Uterus (tissue), 2 donors: ENCODE measurements around the gene GATAD2B.

Experiments
- POLR2A ChIP-seq, 2 donors: fragments of 450-650 bp; IDR thresholded peaks; one replicate each; pipeline ENCODE4 v1.6.1; 2016; ENCODE audit warnings: antibody characterized with exemption in 2 of 2, mild to moderate bottlenecking in 1 of 2, moderate library complexity in 1 of 2
- TF ChIP-seq, protein P1 (sequence below), 4 experiments: fragments of 200-600 bp in 2 of 4; fragments of 450-650 bp in 2 of 4; sonication (generic) in 2 of 4; IDR thresholded peaks; one replicate each; pipeline ENCODE4 v1.5.1; 2016 to 2019; ENCODE audit warnings: antibody characterized with exemption in 4 of 4, mild to moderate bottlenecking in 2 of 4, moderate library complexity in 1 of 4

DNA sequence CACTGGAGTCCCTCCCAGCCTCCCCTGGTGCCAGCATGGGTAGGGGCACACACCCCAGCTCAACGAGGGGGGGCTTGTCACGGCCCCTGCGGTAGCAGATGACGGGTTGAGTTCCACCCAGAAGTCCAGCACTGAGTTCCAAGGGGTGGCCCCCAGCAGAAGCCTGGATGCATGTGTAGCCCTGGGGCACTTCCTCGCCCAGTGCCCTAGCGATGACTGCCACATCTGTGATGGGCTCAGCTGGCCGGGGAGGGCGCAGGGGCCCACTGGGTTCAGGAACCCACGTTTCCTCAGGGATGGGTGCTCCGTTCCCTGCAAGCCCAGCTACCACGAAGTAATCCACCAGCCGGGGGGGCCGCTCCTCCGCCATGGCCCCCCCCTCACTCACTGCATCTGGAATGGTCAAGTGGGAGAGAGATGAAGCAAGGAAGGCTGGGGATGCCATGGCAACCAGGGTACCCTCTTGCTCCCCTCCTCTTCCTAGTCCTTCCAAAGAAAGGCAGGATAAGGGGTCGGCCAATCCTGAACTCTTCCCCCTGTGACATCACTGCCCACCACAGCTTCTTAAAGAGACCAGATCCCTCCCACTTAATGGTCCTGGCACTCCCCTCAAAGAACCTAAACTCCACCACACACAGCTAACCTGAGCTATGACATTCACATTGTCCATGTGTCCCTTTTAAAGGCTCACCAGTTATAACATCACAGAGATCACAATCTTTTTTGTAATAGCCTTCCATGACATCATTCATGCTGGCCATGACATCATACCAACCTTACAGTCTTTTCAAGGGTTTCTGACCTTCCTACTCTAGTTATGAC is 21.4 kb upstream of the GATAD2B start:
- TF ChIP-seq, protein P1, sequence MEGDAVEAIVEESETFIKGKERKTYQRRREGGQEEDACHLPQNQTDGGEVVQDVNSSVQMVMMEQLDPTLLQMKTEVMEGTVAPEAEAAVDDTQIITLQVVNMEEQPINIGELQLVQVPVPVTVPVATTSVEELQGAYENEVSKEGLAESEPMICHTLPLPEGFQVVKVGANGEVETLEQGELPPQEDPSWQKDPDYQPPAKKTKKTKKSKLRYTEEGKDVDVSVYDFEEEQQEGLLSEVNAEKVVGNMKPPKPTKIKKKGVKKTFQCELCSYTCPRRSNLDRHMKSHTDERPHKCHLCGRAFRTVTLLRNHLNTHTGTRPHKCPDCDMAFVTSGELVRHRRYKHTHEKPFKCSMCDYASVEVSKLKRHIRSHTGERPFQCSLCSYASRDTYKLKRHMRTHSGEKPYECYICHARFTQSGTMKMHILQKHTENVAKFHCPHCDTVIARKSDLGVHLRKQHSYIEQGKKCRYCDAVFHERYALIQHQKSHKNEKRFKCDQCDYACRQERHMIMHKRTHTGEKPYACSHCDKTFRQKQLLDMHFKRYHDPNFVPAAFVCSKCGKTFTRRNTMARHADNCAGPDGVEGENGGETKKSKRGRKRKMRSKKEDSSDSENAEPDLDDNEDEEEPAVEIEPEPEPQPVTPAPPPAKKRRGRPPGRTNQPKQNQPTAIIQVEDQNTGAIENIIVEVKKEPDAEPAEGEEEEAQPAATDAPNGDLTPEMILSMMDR (IDR thresholded peaks at IDR 0.05), result no peak
- no peak for TF ChIP-seq POLR2A (IDR thresholded peaks at IDR 0.05)
